ENCODE measurements around the gene MED25.

GRCh38 chr19:49792829-49793560 lies 25.1 kb upstream of the MED25 start:
- TF ChIP-seq EZH2 (IDR thresholded peaks at IDR 0.05; ENCODE audit: insufficient read depth, low read length) (no peak), CTCF (IDR thresholded peaks at IDR 0.05; ENCODE audit: insufficient read depth, low read depth, low read length) (no peak)
